Measurements from ENCODE around the gene STPG4.
A peak's percentile ranks its signal among the peaks of the same experiment; 100 is the strongest.

Gene STPG4

DNA sequence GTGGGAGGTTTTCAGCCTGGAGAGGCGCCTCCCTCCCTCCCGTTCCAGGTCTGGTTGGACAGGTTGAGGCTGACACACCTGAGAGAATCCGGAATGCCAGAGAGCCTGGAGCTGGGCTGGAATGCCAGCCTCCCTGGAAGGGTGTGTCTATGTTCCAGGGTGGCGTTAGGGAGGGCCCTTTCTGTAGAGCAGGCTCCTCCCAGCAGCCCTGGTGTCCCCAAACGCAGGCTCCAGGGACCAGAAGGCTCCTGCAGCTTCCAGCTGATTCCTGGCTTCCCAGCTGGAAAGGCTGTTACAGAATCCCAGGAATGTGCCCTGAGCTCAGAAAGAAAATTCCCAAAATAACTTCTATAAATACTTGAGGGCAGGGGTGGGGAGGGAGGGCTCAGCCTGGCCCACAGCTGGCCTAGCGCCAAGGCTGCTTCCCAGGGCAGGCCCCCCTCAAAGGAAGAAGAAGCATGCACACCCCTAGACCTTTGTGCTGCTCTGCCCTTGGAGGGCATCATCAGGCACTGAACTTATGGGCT is 85.4 kb downstream of the STPG4 start:
- peak; percentile 95 for DNase-seq

DNA sequence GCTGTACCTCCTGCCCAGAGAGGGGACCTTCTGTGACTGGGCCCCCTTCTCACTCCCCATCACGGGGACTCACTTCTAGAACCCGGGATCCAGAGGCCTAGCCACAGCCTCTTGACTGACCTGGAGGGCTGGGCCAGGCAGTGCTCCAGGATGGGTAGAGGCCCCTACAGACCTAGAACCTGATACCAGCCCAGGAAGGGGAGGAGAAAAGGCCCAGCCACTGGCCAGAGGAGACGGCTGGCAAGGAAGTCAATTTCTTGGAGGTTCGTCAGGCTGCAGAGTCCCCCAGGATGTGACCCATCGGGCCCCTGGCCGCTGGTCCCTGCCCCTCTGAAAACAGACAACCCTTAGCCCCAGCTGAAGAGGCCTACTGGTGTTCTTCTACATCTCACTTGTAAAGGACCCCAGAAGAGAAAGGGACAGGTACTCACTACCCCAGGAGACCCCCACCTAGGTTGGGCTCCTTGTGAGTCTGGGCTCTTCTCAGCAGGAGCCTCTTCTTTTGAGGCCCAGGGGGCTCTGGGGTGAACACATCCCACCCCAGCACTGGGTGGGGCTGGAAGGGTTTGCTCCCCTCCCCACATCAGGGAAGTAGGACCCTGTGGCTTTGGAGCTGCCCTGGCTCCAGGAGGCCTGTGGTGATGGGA is 86.0 kb downstream of the STPG4 start:
- DNase-seq: no peak

DNA sequence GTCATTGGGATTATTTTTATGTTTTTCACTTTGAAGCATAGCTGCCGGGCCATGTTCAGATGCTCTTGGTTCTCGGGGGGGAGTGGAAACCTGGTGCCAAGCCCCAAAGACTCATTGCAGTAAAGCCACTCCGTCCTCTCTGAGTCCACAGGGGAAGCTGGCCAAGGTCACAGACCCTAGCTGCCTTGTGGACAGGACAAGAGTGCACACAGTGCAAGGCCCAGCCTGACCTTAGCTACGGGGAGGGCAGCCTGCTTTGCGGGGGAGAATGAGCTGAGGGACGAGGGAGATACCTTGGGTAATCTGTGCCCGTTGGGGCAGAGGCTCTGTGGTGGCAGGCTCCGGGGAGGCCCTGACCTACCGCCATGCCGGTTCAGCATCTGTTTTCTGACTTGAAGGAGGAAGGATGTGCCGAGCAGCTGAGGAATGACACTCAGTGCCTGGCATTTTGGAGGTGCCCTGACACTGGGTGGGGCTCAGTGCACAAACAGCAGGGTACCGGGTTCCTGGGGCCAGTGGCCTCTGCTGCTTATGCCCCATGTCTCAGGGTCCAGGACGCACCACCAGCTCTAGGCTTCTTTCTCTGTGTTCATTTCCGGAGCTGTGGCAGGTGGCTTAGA is 87.2 kb downstream of the STPG4 start:
- no peak for DNase-seq

DNA sequence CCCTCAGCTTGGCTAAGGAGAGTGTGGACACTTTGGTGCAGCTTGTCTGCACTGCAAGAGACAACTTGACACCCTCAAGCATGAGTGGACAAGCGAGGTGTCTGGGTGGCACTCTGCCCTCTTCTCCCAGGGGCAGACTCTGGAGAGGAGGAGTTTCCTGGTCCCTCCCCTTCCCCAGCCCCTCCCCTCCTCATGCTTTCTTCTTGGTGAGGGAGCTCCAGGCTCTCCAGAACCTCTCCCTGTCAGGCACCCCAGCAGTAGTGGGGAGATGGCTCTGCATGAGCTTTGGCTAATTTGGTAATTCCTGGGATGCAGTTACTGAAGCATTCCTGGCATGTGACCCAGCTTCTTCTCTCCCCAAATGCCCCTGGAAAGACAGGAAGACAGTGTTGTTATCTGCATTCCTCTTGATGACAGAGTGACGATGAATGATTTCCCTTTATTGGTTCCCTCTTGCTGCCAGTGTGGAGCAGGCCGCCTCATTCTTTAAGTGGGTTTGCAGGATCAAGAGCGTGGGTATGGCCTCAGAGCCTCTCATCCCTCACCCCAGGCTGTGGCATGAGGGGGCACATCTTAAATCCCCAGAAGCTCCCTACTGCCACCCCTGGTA is 89.2 kb downstream of the STPG4 start:
- peak; percentile 99 for DNase-seq

DNA sequence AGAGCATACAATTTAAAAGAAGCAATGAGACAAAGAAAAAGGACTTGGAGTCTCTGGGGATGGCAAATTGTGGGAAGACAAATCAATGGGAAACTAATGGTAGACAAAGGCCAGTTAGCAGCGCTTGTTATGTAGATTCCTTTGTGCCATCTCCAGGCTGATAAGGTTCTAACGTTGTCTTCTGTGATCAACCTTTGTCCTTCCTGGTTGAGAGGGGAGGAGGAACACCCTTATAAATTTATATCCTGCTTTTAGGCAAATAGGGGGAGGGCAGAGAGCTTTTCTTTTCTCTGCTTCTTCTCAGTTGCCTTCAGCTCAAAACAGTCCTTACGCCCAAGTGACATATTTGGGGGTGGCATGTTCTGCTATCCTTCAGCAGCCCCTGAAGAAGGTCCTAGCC is 89.8 kb downstream of the STPG4 start:
- no peak for DNase-seq

- no peak for DNase-seq
Measured at GRCh38 chr2:47064106-47064505, 91.0 kb downstream of the STPG4 start.

GRCh38 chr2:47063538-47063930 is 91.6 kb downstream of the STPG4 start:
- DNase-seq: no peak

GRCh38 chr2:47062681-47063537 is 92.2 kb downstream of the STPG4 start:
- DNase-seq: no peak

DNA sequence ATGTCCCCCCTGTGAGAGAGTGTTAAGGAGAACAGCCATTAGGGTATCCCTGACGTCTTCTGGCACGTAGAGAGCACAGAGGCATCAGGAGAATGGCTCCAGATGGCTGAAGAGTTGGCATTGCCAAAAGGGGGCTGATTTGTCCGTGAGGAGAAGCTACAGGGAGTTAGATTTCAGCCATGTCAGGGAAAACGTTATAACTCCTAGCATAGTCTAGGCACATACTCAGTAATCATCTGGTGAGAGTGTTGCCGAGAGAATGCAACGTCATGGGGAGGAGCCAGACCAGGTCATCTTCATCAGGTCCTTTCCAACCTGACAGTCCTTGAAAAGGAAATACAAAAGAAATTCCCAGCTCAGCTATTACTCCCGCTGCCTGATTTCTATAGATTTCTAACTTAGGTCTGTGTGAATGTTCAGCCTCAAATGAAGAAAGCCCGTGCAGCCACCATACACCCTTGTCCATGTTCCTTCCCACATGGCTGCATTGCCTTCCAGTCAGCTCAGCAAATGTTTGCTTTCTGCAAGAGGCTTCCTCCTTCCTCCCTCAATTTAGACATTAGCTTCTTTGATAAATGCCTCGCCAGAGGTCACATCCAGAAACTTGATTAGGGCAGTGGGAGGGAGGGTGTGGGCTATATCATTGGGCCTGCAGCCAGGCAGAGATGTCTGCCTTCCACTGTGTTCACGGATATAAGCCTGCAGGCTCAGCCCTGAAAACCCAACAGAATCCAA is 93.0 kb downstream of the STPG4 start:
- no peak for DNase-seq

DNA sequence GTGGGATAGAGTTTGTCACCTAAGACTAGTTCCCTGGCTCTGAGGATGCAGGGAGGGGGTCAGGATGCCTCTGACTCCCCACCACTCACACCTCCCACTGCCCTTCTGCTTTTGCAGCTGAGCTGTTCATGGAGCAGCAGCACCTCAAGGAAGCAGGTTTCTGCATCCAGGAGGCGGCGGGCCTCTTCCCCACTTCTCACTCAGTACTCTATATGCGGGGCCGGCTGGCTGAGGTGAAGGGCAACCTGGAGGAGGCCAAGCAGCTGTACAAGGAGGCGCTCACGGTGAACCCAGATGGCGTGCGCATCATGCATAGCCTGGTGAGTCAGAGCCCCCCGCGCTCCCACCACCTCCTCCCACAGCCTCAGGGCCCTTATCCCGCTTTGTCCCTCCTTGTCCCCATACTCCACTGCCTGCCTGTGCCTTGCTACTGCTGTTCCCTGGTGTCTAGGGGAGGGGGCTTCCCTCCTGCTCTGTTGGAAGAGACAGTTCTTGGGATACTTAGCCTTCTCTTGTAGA is 94.4 kb downstream of the STPG4 start:
- no peak for DNase-seq

- DNase-seq: peak; percentile 75
Measured at GRCh38 chr2:47058003-47058931, 96.8 kb downstream of the STPG4 start.

- DNase-seq: no peak
Measured at GRCh38 chr2:47057687-47058002, 97.5 kb downstream of the STPG4 start.

- no peak for DNase-seq
Measured at GRCh38 chr2:47056868-47057686, 98.0 kb downstream of the STPG4 start.

GRCh38 chr2:47056374-47056773 is 98.7 kb downstream of the STPG4 start:
- peak; percentile 95 for DNase-seq

GRCh38 chr2:47054868-47055267 is 100.2 kb downstream of the STPG4 start:
- DNase-seq: no peak

- no peak for DNase-seq
Measured at GRCh38 chr2:47054036-47054555, 101.0 kb downstream of the STPG4 start.

DNA sequence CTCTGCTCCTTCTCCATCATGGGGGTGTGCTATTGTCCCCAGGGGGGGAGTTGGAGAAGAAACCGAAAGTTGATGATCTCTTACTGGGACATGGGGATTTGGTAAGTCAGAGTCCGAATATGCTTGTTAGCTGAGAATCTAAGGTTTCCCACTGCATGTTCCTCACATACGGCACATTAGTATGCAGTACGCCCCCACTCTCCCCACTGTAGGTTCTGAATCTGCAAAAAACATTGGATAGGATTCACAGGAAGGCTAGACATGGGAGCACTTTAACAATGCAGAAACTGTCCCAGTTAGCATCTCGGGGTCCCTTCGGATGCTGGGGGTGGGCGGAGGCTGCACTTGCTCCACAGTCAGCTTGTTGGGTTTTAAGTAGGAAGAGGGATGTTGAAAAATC is 102.3 kb downstream of the STPG4 start:
- no peak for DNase-seq

- DNase-seq: no peak
Measured at GRCh38 chr2:47051562-47051961, 103.5 kb downstream of the STPG4 start.

DNA sequence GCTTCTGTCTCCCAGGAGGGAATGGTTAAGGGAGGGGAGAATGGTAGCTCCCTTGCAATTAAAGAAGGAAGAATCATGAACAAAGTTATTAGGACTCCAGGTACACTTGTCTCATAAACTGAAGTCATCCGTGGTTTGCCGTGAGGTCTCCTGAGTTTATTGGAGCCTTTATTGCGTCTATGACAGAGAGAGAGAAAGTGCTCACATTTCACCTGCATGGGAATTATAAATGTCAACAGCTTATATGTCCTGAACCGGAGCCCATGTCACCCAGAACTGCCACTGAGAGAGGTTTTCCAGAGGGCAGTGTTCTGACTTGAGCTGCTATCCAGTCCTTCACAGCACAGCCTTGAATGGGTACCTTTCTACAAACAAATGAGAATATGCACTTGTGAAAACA is 104.3 kb downstream of the STPG4 start:
- no peak for DNase-seq
